Activated CD8-positive, alpha-beta memory T cell treated with anti-CD3 and anti-CD28 coated beads for 36 hours (primary cell): ENCODE measurements around the gene ARHGEF12. TPM values are rescaled to one million over a fixed set of nuclear protein-coding genes. Genes with fewer than 3 reads are reported as not detected.

ENCODE experiments used
- CTCF ChIA-PET: fragments of 350-600 bp; sonication (Branson Sonifier 250); formaldehyde crosslinking; loops from one replicate; lab custom pipeline; 2021; ENCODE audit warnings: antibody characterized with exemption; lab: Charles Lee
- POLR2A ChIA-PET: fragments of 350-600 bp; sonication (Branson Sonifier 250); formaldehyde crosslinking; loops from one replicate; lab custom pipeline; 2021; ENCODE audit warnings: antibody characterized with exemption; lab: Charles Lee
- total RNA-seq, 2 experiments: library from RNA; stranded (reverse); gene quantifications; one replicate each; pipeline ENCODE4 v1.2.3, GENCODE V29; 2021

The ARHGEF12 gene
- total RNA-seq, 2 experiments from 2014 or later = 31.0 to 31.7 TPM

DNA sequence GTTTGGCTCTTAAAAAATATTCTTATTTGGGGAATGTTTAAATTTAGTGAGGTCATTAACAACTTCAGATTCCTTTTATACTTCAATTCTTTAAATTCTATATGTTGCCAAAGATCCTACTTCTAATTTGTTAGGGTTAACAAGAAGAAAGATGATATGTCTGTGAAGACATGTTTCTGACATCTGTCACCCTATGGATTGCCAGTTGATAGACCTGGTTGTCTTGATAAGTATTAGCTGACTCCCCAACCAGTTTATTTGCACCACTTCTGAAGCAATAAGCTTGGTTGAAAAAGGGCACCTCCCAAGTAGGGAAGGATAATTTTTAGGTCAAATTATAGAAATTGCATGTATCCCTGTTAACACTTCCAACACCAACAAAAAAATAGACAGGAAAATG lies 29.3 kb downstream of the ARHGEF12 start:
- ChIA-PET CTCF (no interaction called here), POLR2A (no interaction called here)

DNA sequence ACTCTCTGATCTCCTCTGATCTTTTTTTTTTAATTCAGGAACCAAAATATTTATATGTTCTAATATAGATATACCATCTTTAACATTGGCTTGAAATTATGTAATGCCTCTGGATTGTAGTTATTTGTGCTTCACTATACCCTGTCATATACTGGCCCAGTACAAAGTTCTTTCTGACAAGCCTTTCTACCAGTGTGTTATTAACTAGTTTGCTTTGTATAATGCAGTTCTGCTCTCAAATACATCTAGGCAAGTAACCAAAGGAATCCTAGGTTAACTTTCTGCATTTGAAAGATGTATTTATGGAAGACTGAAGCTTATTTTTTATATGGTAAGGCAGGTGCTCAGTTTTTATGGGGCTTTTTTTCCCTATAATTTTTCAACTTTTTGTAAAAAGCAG lies 36.1 kb downstream of the ARHGEF12 start:
- POLR2A ChIA-PET = no interaction called here
- CTCF ChIA-PET = no interaction called here

DNA sequence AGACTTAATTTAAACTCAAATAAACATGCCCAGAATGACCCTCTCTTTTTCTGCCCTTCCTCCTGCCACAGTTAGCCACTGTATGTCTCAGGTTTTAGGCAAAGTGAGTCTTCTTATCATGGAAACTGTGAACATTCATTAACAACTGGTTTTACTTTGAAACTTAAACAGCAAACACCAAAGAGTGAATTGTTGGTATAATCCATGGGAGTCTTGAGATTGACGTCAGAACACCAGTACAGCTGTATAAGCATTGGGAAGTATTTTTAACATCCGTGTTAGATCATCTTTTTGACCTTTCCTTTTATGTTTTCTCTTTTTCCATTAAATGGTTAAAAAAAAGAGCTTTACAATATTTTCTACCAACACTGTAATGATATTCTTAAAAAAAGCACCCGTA lies 38.9 kb downstream of the ARHGEF12 start:
- CTCF ChIA-PET = no interaction called here
- POLR2A ChIA-PET = no interaction called here

DNA sequence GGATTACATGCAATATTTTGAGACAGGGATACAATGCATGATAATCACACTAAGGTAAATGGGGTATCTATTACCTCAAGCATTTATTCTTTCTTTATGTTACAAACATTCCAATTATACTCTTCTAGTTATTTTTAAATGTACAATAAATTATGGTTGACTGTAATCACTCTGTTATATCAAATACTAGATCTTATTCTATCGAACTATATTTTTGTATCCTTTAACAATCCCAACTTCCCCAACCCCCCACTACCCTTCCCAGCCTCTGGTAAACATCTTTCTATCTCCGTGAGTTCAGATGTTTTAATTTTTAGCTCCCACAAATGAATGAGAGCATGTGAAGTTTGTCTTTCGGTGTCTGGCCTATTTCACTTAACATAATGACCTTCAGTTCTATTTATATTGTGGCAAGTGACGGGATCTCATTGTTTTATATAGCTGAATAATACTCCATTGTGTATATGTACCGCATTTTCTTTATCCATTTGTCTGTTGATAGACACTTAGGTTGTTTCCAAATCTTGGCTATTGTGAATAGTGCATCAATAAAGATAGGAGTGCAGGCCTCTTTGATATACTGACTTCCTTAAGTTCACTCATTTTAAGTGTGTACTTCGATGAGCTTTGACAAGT lies 40.5 kb downstream of the ARHGEF12 start:
- ChIA-PET POLR2A (no interaction called here), CTCF (no interaction called here)

GRCh38 chr11:120378474-120378873 lies 42.3 kb downstream of the ARHGEF12 start:
- POLR2A ChIA-PET = no interaction called here
- CTCF ChIA-PET = no interaction called here

GRCh38 chr11:120381401-120381800 lies 45.2 kb downstream of the ARHGEF12 start:
- POLR2A ChIA-PET = no interaction called here
- CTCF ChIA-PET = no interaction called here

DNA sequence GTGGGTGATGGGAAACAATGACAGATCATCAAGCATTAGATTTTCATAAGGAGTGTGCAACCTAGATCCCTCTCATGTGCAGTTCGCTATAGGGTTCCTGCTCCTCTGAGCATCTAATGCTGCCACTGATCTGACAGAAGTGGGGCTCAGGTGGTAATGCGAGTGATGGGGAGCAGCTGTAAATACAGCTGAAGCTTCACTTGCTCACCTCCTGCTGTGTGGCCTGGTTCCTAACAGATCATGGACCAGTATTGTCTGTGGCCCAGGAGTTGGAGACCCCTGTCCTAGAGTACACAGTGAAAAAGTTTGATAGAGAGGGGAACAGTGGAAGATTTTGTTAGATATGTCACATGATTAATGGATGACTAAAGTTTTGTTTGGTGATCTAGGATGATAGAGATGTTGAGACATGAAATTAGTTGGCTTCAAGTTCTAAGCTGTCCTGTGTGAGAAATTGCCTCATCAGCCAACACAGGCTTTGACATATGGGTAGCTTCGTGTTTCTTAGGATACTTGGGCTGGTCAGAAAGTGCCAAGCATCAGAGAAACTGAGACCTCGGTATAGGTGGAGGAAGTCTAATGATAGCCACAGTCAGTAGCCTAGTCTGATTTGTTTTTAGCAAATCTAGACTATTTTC lies 47.4 kb downstream of the ARHGEF12 start:
- POLR2A ChIA-PET = no interaction called here
- CTCF ChIA-PET = no interaction called here

GRCh38 chr11:120384476-120384875 lies 48.3 kb downstream of the ARHGEF12 start:
- POLR2A ChIA-PET = no interaction called here

DNA sequence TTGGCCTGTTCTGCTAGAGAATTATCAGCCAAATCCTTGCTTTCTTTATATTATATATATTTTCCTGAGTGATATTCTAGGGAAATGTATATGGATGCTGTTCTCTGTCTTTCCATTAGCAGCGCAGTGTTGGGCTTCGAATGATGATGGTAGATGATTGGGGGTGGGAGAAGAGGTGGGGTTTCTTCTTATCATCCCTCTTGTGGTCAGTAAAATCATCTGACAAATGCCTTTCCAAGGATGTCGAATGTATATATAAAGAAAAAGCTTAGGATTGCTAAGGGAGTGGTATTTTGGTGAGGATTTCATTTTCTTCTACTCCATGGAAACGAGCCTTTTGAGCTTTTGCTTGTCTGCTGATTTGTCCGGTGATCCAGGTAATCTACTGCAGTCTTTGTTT lies 48.9 kb downstream of the ARHGEF12 start:
- POLR2A ChIA-PET = no interaction called here
- CTCF ChIA-PET = no interaction called here

More at GRCh38 chr11:120384476-120384875, 48.3 kb downstream of the ARHGEF12 start:
- CTCF ChIA-PET = no interaction called here

DNA sequence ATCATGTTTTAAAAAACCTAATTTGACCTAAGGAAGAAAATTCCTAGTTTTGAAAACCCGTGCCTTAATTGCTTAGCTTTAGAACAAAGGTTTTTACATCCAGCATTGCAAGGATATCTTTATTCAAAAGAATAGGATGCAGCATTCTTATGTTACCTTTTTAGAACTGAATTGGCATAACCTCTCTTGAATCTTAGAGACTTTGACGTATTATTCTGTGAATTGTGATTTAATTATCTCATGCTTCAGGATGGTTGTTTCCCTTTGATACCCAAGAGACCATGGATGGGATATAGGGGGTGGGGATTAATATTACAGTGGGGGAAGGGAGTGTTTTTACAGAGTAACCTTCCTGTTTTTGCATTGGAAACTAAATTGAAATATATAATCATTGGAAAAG lies 49.4 kb downstream of the ARHGEF12 start:
- ChIA-PET POLR2A (no interaction called here), CTCF (no interaction called here)

- ChIA-PET CTCF (no interaction called here), POLR2A (no interaction called here)
Measured at GRCh38 chr11:120386318-120386717, 50.1 kb downstream of the ARHGEF12 start.

GRCh38 chr11:120386774-120387371 lies 50.7 kb downstream of the ARHGEF12 start:
- ChIA-PET POLR2A (no interaction called here), CTCF (no interaction called here)

- CTCF ChIA-PET = no interaction called here
- POLR2A ChIA-PET = no interaction called here
Measured at GRCh38 chr11:120388261-120388660, 52.0 kb downstream of the ARHGEF12 start.

GRCh38 chr11:120389693-120390584 lies 53.7 kb downstream of the ARHGEF12 start:
- ChIA-PET CTCF (no interaction called here), POLR2A (no interaction called here)

- ChIA-PET CTCF (no interaction called here), POLR2A (no interaction called here)
Measured at GRCh38 chr11:120390585-120390922, 54.3 kb downstream of the ARHGEF12 start.

GRCh38 chr11:120391292-120391691 lies 55.1 kb downstream of the ARHGEF12 start:
- CTCF ChIA-PET = no interaction called here
- POLR2A ChIA-PET = no interaction called here

DNA sequence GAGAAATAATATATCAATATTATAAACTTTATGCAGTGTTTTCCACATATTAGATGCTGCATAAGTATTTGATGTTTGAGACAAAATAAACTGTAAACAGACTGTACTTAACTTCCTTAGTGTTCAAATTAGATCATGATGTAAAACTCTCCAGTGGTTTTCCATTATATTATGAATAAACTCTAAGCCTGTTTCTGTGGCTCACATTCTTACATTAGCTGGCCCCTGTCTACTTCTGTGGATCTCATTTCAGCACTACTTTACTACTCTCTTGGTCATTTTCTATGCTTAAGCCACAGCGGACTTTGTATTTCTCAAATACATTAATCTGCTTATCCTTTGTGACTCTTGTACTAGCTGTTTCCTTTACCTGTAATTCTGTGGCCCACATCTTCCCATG lies 55.6 kb downstream of the ARHGEF12 start:
- ChIA-PET CTCF (no interaction called here), POLR2A (no interaction called here)

DNA sequence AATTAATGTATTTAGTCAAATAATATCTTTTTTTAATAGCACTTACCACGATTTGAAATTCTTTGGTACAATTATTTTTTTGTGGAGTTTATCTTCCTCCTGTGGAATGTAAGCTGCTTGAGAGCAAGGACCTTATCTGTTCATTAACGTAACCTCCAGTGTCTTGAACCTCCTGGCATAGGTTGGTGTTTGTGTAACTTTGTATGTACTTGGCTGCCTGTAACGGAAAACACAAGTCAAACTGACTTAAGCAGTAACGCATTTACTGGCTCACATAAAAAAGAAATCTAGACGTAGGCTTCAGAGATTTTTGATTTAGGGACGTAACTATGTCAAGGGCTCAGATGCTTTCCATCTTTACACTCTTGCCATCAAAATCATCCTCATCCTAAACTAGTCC lies 56.1 kb downstream of the ARHGEF12 start:
- ChIA-PET POLR2A (no interaction called here), CTCF (no interaction called here)

DNA sequence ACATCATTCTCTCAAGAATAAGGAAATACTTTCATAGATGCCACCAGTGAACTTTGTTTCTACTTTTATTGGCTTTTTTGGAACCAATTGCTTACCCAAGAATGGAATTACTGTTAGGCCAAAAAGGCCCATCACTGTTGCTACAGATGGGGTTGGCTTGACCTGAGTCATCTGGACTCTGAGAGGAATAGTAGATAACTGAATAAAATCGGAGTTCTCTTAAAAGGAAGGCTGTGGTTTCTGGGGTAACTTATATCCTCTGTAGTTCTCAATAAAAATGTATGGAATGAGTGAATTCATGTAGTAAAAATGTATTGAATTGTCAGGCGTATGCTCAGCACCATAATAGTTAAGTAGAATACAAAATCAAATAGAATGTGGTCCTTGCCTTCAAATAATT lies 56.6 kb downstream of the ARHGEF12 start:
- CTCF ChIA-PET = no interaction called here
- POLR2A ChIA-PET = no interaction called here

GRCh38 chr11:120394119-120394518 lies 57.9 kb downstream of the ARHGEF12 start:
- CTCF ChIA-PET = no interaction called here
- POLR2A ChIA-PET = no interaction called here
